Measurements from ENCODE around the gene EFCAB13.

- no peak for TF ChIP-seq ZNF274 (IDR thresholded peaks at IDR 0.05; ENCODE audit: low read depth, low read length)
- no peak for TF ChIP-seq SUZ12 (IDR thresholded peaks at IDR 0.05; ENCODE audit: extremely low read depth, insufficient read depth, insufficient read length)
Measured at GRCh38 chr17:47400333-47400732, 76.6 kb downstream of the EFCAB13 start.
